Testis (tissue), 2 donors: ENCODE measurements around the gene PITX3.

Experiments
- POLR2A ChIP-seq: fragments of 450-650 bp; IDR thresholded peaks from one replicate; pipeline ENCODE4 v1.6.1; 2017; ENCODE audit warnings: antibody characterized with exemption, mild to moderate bottlenecking, moderate library complexity
- TF ChIP-seq, protein P1 (sequence below), 3 experiments: fragments of 450-650 bp in 2 of 3; fragments of 200-600 bp in 1 of 3; sonication (generic) in 1 of 3; IDR thresholded peaks; one replicate each; pipeline ENCODE4 v1.5.1; 2016 to 2019; ENCODE audit warnings: antibody characterized with exemption in 3 of 3, mild to moderate bottlenecking in 2 of 3, moderate library complexity in 1 of 3

DNA sequence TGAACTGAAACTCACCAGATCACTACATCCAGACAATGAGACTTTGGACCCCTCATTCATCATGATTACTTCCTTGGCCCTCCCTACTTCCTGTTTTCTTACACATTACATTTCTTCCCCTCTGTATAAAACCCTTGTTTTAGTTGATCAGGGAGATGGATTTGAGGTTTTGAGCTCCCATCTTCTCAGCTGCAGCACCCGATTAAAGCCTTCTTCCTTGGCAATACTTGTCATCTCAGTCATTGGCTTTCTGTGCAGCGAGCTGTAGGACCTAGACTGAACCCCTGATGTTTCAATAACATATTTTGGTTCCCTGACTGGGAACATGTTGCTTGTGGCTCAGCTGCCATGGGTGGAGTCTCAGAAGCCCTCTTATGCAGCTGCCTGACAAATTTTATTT, 56.0 kb downstream of the PITX3 start:
- TF ChIP-seq, protein P1, sequence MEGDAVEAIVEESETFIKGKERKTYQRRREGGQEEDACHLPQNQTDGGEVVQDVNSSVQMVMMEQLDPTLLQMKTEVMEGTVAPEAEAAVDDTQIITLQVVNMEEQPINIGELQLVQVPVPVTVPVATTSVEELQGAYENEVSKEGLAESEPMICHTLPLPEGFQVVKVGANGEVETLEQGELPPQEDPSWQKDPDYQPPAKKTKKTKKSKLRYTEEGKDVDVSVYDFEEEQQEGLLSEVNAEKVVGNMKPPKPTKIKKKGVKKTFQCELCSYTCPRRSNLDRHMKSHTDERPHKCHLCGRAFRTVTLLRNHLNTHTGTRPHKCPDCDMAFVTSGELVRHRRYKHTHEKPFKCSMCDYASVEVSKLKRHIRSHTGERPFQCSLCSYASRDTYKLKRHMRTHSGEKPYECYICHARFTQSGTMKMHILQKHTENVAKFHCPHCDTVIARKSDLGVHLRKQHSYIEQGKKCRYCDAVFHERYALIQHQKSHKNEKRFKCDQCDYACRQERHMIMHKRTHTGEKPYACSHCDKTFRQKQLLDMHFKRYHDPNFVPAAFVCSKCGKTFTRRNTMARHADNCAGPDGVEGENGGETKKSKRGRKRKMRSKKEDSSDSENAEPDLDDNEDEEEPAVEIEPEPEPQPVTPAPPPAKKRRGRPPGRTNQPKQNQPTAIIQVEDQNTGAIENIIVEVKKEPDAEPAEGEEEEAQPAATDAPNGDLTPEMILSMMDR (IDR thresholded peaks at IDR 0.05), result no peak
- no peak for TF ChIP-seq POLR2A
